ENCODE data around the gene NLN.

GRCh38 chr5:65791712-65792673 lies 70.0 kb downstream of the NLN start:
- TF ChIP-seq CTCF (IDR thresholded peaks at IDR 0.05; ENCODE audit: poor library complexity) (no peak), EZH2phosphoT487 (IDR thresholded peaks at IDR 0.05; ENCODE audit: low read depth, severe bottlenecking, unreplicated experiment) (no peak)

All from hepatocyte (in vitro differentiated cells).